ENCODE data around the gene TULP3. TPM values are rescaled to one million over a fixed set of nuclear protein-coding genes. Genes with fewer than 3 reads are reported as not detected.

TULP3 gene
- total RNA-seq, 1 donor from 2014 or later: 49.4 TPM

GRCh38 chr12:2924019-2924418 lies 33.3 kb downstream of the TULP3 start:
- Mint-ChIP-seq H3K27ac (ENCODE audit: unreplicated experiment) (peak overlapping the region; percentile 73), H3K4me1 (ENCODE audit: unreplicated experiment) (peaks cover 7% of the 10 kb centered on the region), H3K9me3 (ENCODE audit: unreplicated experiment) (no peaks in the 10 kb centered on the region), H3K27me3 (ENCODE audit: unreplicated experiment) (peaks cover 1% of the 10 kb centered on the region), H3K4me3 (ENCODE audit: unreplicated experiment) (peak overlapping the region; percentile 29), H3K36me3 (ENCODE audit: low read depth, unreplicated experiment) (peaks cover 40% of the 10 kb centered on the region)
- TF ChIP-seq CTCF (IDR thresholded peaks at IDR 0.05; ENCODE audit: unreplicated experiment): no peak
- no peak for DNase-seq (ENCODE audit: low spot score)

- H3K4me1 Mint-ChIP-seq (ENCODE audit: unreplicated experiment): no peaks in the 10 kb centered on the region
- no peaks in the 10 kb centered on the region for H3K9me3 Mint-ChIP-seq (ENCODE audit: unreplicated experiment)
- no peaks in the 10 kb centered on the region for H3K27me3 Mint-ChIP-seq (ENCODE audit: unreplicated experiment)
- no peak overlapping the region for H3K4me3 Mint-ChIP-seq (ENCODE audit: unreplicated experiment)
- no peak for TF ChIP-seq CTCF (IDR thresholded peaks at IDR 0.05; ENCODE audit: unreplicated experiment)
- no peak overlapping the region for H3K27ac Mint-ChIP-seq (ENCODE audit: unreplicated experiment)
- DNase-seq (ENCODE audit: low spot score): no peak
- peaks cover 45% of the 10 kb centered on the region for H3K36me3 Mint-ChIP-seq (ENCODE audit: low read depth, unreplicated experiment)
These were observed 34.8 kb downstream of the TULP3 start for GRCh38 chr12:2925322-2925995.

- Mint-ChIP-seq H3K27me3 (ENCODE audit: unreplicated experiment) (no peaks in the 10 kb centered on the region), H3K4me3 (ENCODE audit: unreplicated experiment) (peak overlapping the region; percentile 33), H3K9me3 (ENCODE audit: unreplicated experiment) (no peaks in the 10 kb centered on the region), H3K4me1 (ENCODE audit: unreplicated experiment) (peaks cover 3% of the 10 kb centered on the region), H3K36me3 (ENCODE audit: low read depth, unreplicated experiment) (peaks cover 35% of the 10 kb centered on the region), H3K27ac (ENCODE audit: unreplicated experiment) (no peak overlapping the region)
- DNase-seq (ENCODE audit: low spot score): no peak
- no peak for TF ChIP-seq CTCF (IDR thresholded peaks at IDR 0.05; ENCODE audit: unreplicated experiment)
These were observed 40.2 kb downstream of the TULP3 start for GRCh38 chr12:2930865-2931264.

- Mint-ChIP-seq H3K4me1 (ENCODE audit: unreplicated experiment) (peaks cover 3% of the 10 kb centered on the region), H3K27me3 (ENCODE audit: unreplicated experiment) (no peaks in the 10 kb centered on the region), H3K36me3 (ENCODE audit: low read depth, unreplicated experiment) (peaks cover 34% of the 10 kb centered on the region)
These were observed 42.9 kb downstream of the TULP3 start for GRCh38 chr12:2933586-2933985.

More at GRCh38 chr12:2933586-2933985, 42.9 kb downstream of the TULP3 start:
- Mint-ChIP-seq H3K9me3 (ENCODE audit: unreplicated experiment) (no peaks in the 10 kb centered on the region), H3K27ac (ENCODE audit: unreplicated experiment) (no peak overlapping the region), H3K4me3 (ENCODE audit: unreplicated experiment) (no peak overlapping the region)
- TF ChIP-seq CTCF (IDR thresholded peaks at IDR 0.05; ENCODE audit: unreplicated experiment): no peak
- DNase-seq (ENCODE audit: low spot score): no peak
